ENCODE measurements around the gene KCNJ16.

The KCNJ16 gene

DNA sequence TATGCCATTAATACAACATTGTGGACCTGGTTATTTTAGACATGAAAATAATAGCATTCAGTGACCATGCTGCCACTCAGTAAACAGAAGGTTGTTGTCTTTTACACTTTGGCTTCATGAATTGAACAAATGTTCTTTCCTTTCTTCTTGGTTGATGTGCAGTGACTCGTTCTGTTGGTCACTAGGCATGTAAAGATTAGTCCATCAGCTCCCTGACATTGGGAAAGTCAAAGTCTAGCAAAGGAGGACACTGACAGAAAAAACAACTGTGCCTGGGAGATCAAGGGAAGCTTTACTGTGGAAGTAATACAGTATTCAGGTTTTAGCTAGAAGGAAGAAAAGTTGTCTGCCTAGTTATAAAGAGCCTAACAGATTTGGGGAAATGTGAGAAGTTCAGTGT lies 6.9 kb downstream of the KCNJ16 start:
- Histone ChIP-seq H3K9me3 (ENCODE audit: control insufficient read depth in 1 of 2, low read length in 2 of 2) (no peaks in the 10 kb centered on the region), H3K27ac (ENCODE audit: low read length) (no peak overlapping the region), H3K36me3 (ENCODE audit: control insufficient read depth in 1 of 2, insufficient read depth in 2 of 2, low read length in 2 of 2) (no peaks in the 10 kb centered on the region), H3K4me1 (ENCODE audit: control insufficient read depth in 1 of 2, insufficient read depth in 2 of 2, low read length in 2 of 2) (peaks cover 0 to 4% of the 10 kb centered on the region in 2 donors), H3K27me3 (ENCODE audit: low read depth, low read length) (no peaks in the 10 kb centered on the region), H3K4me3 (ENCODE audit: low read depth in 1 of 2, low read length in 2 of 2) (no peak overlapping the region)

DNA sequence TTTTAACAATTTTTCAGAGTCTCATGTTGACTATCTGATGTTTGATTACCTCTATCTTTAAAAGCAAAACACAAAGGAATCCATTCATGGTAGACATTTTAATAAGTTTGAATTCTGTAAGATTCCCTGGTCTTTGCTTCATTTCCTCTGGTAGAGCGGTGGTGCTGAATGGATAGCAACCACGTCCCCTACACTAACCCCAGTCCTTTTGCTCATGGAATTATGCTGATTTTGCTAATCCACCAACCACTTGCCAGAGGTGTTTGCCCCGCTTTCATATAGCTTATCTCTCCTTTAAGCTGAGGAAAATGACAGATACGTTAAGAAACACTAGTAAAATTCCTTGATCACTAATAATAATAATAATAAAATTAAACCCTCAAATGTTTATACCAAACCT lies 9.5 kb downstream of the KCNJ16 start:
- H3K27me3 ChIP-seq (ENCODE audit: low read depth, low read length): no peaks in the 10 kb centered on the region

DNA sequence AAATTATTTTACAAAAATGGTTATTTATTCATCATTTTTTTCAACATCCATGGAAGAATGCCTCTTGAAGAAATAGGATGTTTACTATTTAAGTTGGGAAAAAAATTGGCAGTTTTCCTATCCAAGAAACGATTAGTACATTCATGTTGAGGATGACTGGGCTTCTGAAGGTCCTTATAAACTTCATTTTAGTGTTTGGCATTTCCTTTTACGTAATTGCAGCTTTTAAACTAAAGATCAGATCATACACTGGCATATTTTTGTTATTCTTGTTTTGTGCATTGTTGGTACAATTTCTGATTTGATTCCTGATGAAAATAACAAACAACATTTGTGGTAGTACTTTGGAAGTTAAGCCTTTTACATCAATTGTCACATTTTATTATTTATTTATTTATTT lies 11.5 kb downstream of the KCNJ16 start:
- no peaks in the 10 kb centered on the region for H3K27me3 ChIP-seq (ENCODE audit: low read depth, low read length)
- H3K27ac ChIP-seq (ENCODE audit: low read length): no peak overlapping the region
- H3K4me3 ChIP-seq (ENCODE audit: low read depth in 1 of 2, low read length in 2 of 2): no peak overlapping the region
- H3K36me3 ChIP-seq (ENCODE audit: control insufficient read depth in 1 of 2, insufficient read depth in 2 of 2, low read length in 2 of 2): no peaks in the 10 kb centered on the region
- H3K9me3 ChIP-seq (ENCODE audit: control insufficient read depth in 1 of 2, low read length in 2 of 2): no peaks in the 10 kb centered on the region
- peaks cover 0 to 4% of the 10 kb centered on the region in 2 donors for H3K4me1 ChIP-seq (ENCODE audit: control insufficient read depth in 1 of 2, insufficient read depth in 2 of 2, low read length in 2 of 2)

More for the DNA sequence above, 9.5 kb downstream of the KCNJ16 start:
- no peaks in the 10 kb centered on the region for H3K36me3 ChIP-seq (ENCODE audit: control insufficient read depth in 1 of 2, insufficient read depth in 2 of 2, low read length in 2 of 2)
- H3K4me1 ChIP-seq (ENCODE audit: control insufficient read depth in 1 of 2, insufficient read depth in 2 of 2, low read length in 2 of 2): peaks cover 0 to 4% of the 10 kb centered on the region in 2 donors
- H3K4me3 ChIP-seq (ENCODE audit: low read depth in 1 of 2, low read length in 2 of 2): no peak overlapping the region
- no peak overlapping the region for H3K27ac ChIP-seq (ENCODE audit: low read length)
- H3K9me3 ChIP-seq (ENCODE audit: control insufficient read depth in 1 of 2, low read length in 2 of 2): no peaks in the 10 kb centered on the region

DNA sequence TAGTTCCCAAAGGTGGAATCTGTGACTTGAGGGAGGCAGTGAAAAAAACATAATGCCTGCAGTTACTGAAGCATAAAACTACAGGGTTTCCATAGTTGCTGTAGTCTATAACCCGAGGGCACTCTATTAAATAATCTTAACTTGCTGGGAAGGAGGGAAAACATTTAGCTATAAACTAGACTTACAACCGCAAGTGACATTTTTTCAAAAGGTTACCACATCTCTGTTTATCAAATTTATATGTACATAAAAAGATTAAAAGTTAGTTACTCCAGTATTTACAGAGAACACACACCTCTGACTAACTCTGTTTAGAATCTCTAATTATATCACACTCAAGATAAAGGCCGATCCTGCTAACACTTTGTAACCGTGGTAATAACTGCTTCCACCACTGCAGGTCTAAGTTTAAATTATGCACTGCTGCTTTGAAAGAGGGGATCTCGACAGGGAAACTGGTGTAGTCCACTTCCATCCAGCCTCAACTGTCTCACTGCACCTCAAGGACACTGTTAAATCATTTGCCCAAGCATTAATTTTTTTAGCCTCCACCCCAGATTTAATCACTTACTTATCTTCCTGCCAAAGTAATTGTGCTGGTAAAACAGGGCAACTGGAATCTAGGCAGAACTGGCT lies 14.6 kb downstream of the KCNJ16 start:
- Histone ChIP-seq H3K27me3 (ENCODE audit: low read depth, low read length) (no peaks in the 10 kb centered on the region), H3K9me3 (ENCODE audit: control insufficient read depth in 1 of 2, low read length in 2 of 2) (no peaks in the 10 kb centered on the region), H3K36me3 (ENCODE audit: control insufficient read depth in 1 of 2, insufficient read depth in 2 of 2, low read length in 2 of 2) (no peaks in the 10 kb centered on the region), H3K4me3 (ENCODE audit: low read depth in 1 of 2, low read length in 2 of 2) (no peak overlapping the region), H3K27ac (ENCODE audit: low read length) (no peak overlapping the region), H3K4me1 (ENCODE audit: control insufficient read depth in 1 of 2, insufficient read depth in 2 of 2, low read length in 2 of 2) (peaks cover 0 to 9% of the 10 kb centered on the region in 2 donors)

DNA sequence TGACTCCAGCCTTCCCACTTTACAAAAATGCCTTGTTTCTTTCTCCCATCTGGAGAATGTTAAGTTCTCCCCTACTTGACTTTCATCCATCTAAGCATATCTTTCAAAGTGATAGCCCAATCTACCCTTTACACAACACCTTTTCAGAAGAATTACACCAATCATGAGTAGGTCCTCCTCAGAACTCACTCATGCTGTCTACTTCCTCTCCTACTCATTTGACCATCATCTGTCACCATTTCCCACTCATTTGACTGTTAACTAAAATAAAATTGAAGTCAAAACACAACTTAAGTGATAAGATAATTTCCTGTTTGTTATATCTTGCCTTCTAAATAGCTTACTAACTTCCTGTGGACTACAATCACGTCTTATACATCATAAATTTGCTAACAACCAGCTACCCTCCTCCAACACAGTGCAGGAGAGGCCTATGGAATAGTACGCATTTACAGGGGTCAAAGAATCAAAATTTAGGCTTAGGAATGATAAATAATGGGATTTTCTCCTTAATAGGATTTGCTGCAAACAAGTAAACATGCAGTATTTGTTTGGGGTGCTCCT lies 16.1 kb downstream of the KCNJ16 start:
- Histone ChIP-seq H3K4me3 (ENCODE audit: low read depth in 1 of 2, low read length in 2 of 2) (no peak overlapping the region), H3K27ac (ENCODE audit: low read length) (no peak overlapping the region), H3K9me3 (ENCODE audit: control insufficient read depth in 1 of 2, low read length in 2 of 2) (no peaks in the 10 kb centered on the region), H3K27me3 (ENCODE audit: low read depth, low read length) (no peaks in the 10 kb centered on the region), H3K36me3 (ENCODE audit: control insufficient read depth in 1 of 2, insufficient read depth in 2 of 2, low read length in 2 of 2) (no peaks in the 10 kb centered on the region), H3K4me1 (ENCODE audit: control insufficient read depth in 1 of 2, insufficient read depth in 2 of 2, low read length in 2 of 2) (peaks cover 0 to 9% of the 10 kb centered on the region in 2 donors)

DNA sequence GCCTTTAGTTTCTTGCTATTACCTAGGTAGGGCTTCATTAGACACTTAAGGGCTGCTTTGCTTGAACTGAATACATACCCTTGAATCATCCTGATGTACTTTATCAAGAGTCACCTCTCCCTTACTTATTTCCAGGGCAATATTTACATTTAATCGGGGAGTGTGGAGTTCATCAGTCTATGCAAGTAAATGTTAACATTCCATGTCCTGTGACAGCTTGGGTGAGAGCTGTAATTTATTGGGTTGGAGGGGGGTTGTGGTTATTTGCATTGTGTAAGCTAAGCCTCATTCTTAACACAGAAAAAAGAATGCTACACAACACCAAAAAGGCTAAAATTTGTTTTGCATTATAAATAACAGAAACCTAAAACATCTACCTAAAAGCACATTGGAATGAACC lies 16.7 kb downstream of the KCNJ16 start:
- Histone ChIP-seq H3K9me3 (ENCODE audit: control insufficient read depth in 1 of 2, low read length in 2 of 2) (no peaks in the 10 kb centered on the region), H3K4me1 (ENCODE audit: control insufficient read depth in 1 of 2, insufficient read depth in 2 of 2, low read length in 2 of 2) (peaks cover 0 to 9% of the 10 kb centered on the region in 2 donors), H3K36me3 (ENCODE audit: control insufficient read depth in 1 of 2, insufficient read depth in 2 of 2, low read length in 2 of 2) (no peaks in the 10 kb centered on the region), H3K27ac (ENCODE audit: low read length) (no peak overlapping the region), H3K27me3 (ENCODE audit: low read depth, low read length) (no peaks in the 10 kb centered on the region), H3K4me3 (ENCODE audit: low read depth in 1 of 2, low read length in 2 of 2) (no peak overlapping the region)

DNA sequence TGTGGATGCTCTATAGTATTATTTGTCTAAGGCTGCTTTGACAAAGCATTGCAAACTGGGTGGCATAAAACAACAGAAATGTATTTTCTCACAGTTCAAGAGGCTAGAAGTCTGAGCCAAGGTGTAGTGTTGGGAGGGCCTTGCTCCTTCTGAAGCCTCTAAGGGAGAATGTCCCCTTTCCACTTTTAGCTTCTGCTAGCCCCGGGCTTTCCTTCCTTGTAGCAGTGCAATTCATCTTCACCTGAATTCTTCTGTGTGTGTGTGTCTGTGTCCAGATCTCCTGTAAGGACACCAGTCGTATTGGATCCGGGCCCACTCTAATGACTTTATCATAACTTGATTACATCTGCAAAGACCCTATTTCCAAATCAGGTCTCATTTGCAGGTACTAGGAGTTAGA lies 18.1 kb downstream of the KCNJ16 start:
- H3K4me1 ChIP-seq (ENCODE audit: control insufficient read depth in 1 of 2, insufficient read depth in 2 of 2, low read length in 2 of 2): peaks cover 0 to 9% of the 10 kb centered on the region in 2 donors

DNA sequence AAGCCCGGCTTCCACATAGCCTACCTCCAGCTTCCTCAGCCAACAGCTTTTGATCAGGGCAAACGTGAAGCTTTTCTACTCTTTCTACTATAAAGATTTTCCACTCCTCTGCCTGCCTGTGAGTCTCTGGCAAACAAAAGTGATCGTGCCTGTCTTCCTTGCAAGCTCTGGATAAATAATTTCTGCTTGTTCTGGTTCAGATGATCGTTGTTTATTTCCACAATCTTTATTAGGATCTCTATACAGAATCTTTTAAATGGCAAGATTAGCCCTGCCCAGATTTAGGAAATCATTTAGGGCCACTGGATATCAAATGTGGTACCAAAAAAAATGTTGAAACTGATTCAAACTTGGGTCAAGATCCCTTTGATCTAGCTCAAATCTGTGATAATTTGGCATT lies 20.4 kb downstream of the KCNJ16 start:
- no peak overlapping the region for H3K27ac ChIP-seq (ENCODE audit: low read length)
- H3K4me3 ChIP-seq (ENCODE audit: low read depth in 1 of 2, low read length in 2 of 2): no peak overlapping the region
- no peaks in the 10 kb centered on the region for H3K36me3 ChIP-seq (ENCODE audit: control insufficient read depth in 1 of 2, insufficient read depth in 2 of 2, low read length in 2 of 2)

More for the DNA sequence above, 18.1 kb downstream of the KCNJ16 start:
- Histone ChIP-seq H3K9me3 (ENCODE audit: control insufficient read depth in 1 of 2, low read length in 2 of 2) (no peaks in the 10 kb centered on the region), H3K27me3 (ENCODE audit: low read depth, low read length) (no peaks in the 10 kb centered on the region), H3K36me3 (ENCODE audit: control insufficient read depth in 1 of 2, insufficient read depth in 2 of 2, low read length in 2 of 2) (no peaks in the 10 kb centered on the region), H3K27ac (ENCODE audit: low read length) (no peak overlapping the region), H3K4me3 (ENCODE audit: low read depth in 1 of 2, low read length in 2 of 2) (no peak overlapping the region)

DNA sequence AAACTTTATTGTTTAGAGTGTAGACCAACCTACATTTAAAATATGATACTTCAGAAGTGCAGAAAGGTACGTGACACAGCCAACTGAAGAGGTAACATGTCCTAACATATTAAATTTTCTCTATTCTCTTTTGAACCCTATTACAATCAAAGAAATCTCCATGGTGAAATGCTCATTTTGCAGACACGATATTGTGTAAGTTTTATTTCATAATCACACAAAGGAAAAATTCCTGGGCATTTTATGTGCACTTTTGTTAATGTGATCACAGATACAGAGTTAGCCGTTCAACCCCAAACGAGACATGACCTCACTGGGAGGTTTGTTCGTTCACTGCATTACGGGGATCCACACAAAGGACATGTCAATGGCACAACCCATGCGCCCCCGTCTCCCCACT lies 21.8 kb downstream of the KCNJ16 start:
- Histone ChIP-seq H3K4me1 (ENCODE audit: control insufficient read depth in 1 of 2, insufficient read depth in 2 of 2, low read length in 2 of 2) (peaks cover 0 to 2% of the 10 kb centered on the region in 2 donors), H3K9me3 (ENCODE audit: control insufficient read depth in 1 of 2, low read length in 2 of 2) (no peaks in the 10 kb centered on the region), H3K27ac (ENCODE audit: low read length) (no peak overlapping the region), H3K4me3 (ENCODE audit: low read depth in 1 of 2, low read length in 2 of 2) (no peak overlapping the region), H3K27me3 (ENCODE audit: low read depth, low read length) (no peaks in the 10 kb centered on the region), H3K36me3 (ENCODE audit: control insufficient read depth in 1 of 2, insufficient read depth in 2 of 2, low read length in 2 of 2) (no peaks in the 10 kb centered on the region)

More for the DNA sequence above, 20.4 kb downstream of the KCNJ16 start:
- H3K4me1 ChIP-seq (ENCODE audit: control insufficient read depth in 1 of 2, insufficient read depth in 2 of 2, low read length in 2 of 2): peaks cover 0 to 7% of the 10 kb centered on the region in 2 donors
- H3K27me3 ChIP-seq (ENCODE audit: low read depth, low read length): no peaks in the 10 kb centered on the region
- no peaks in the 10 kb centered on the region for H3K9me3 ChIP-seq (ENCODE audit: control insufficient read depth in 1 of 2, low read length in 2 of 2)

DNA sequence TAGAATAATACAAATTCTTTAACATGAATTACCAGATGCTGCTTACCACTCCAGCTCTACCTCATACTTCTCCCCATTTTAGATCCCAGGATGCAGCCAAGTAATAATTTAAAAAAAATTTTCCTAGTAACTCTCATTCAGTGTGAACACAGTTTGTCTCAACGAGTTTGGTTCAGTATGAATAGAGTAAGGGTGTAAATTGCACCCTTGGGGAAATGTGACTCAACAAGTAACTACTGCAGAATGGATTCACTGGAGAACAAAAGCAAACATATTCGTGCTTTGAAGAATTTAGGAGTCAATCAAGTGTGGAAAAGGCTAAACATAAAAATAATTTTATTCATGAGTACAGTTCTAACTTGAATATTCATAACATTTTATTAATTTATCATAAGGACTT lies 23.0 kb downstream of the KCNJ16 start:
- Histone ChIP-seq H3K4me1 (ENCODE audit: control insufficient read depth in 1 of 2, insufficient read depth in 2 of 2, low read length in 2 of 2) (no peaks in the 10 kb centered on the region), H3K27ac (ENCODE audit: low read length) (no peak overlapping the region), H3K36me3 (ENCODE audit: control insufficient read depth in 1 of 2, insufficient read depth in 2 of 2, low read length in 2 of 2) (no peaks in the 10 kb centered on the region), H3K9me3 (ENCODE audit: control insufficient read depth in 1 of 2, low read length in 2 of 2) (no peaks in the 10 kb centered on the region), H3K4me3 (ENCODE audit: low read depth in 1 of 2, low read length in 2 of 2) (no peak overlapping the region), H3K27me3 (ENCODE audit: low read depth, low read length) (no peaks in the 10 kb centered on the region)

DNA sequence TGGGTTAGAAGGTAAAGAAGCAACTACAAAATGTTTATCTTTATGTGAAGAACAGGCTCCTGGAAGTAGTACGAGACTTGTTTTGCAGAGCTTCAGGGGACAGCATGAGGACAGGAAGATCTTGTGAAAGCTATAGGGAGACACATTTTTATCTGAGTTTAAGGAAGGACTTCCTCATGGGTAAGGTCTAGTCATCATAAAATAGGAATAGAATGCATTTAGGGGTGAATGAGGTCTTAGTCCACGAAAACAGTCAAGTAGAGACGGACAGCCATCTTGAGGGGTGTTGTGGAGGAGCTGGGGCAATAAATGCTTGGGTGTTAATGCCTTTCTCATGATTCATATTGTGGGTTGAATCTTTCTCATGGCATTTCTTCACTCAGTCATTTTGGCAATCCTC lies 24.3 kb downstream of the KCNJ16 start:
- Histone ChIP-seq H3K9me3 (ENCODE audit: control insufficient read depth in 1 of 2, low read length in 2 of 2) (no peaks in the 10 kb centered on the region), H3K27ac (ENCODE audit: low read length) (no peak overlapping the region), H3K4me3 (ENCODE audit: low read depth in 1 of 2, low read length in 2 of 2) (no peak overlapping the region), H3K27me3 (ENCODE audit: low read depth, low read length) (no peaks in the 10 kb centered on the region), H3K36me3 (ENCODE audit: control insufficient read depth in 1 of 2, insufficient read depth in 2 of 2, low read length in 2 of 2) (no peaks in the 10 kb centered on the region), H3K4me1 (ENCODE audit: control insufficient read depth in 1 of 2, insufficient read depth in 2 of 2, low read length in 2 of 2) (no peaks in the 10 kb centered on the region)

DNA sequence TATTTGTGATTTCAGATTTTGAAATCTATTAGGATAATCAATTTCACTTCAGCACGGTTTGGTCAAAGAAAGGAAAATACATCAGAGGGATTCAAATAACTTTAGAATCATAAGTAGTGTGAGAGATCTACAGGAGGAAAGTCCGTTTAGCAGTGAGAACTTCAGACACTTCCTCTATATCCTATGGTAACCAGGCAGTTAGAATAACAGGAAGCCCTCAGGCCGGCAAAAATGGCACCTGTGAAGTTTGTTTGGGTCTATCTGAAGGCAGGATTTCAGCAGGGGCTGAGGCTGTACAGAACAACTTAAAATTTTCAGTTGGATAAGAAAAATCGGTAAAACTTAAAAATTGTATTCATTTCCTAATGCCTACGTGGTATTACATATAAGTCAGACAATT lies 24.9 kb downstream of the KCNJ16 start:
- Histone ChIP-seq H3K27ac (ENCODE audit: low read length) (no peak overlapping the region), H3K27me3 (ENCODE audit: low read depth, low read length) (no peaks in the 10 kb centered on the region), H3K4me1 (ENCODE audit: control insufficient read depth in 1 of 2, insufficient read depth in 2 of 2, low read length in 2 of 2) (no peaks in the 10 kb centered on the region), H3K36me3 (ENCODE audit: control insufficient read depth in 1 of 2, insufficient read depth in 2 of 2, low read length in 2 of 2) (no peaks in the 10 kb centered on the region), H3K4me3 (ENCODE audit: low read depth in 1 of 2, low read length in 2 of 2) (no peak overlapping the region), H3K9me3 (ENCODE audit: control insufficient read depth in 1 of 2, low read length in 2 of 2) (no peaks in the 10 kb centered on the region)
